Activated B cell treated with CpG ODN at 0.5 μM for 24 hours (primary cell): ENCODE results near the gene TEX13D. TPM values are rescaled to one million over a fixed set of nuclear protein-coding genes. Genes with fewer than 3 reads are reported as not detected.

Experiments
- ATAC-seq: fragments of 200-7000 bp; cut with Tn5 transposase; one replicate; pipeline ENCODE4 v1.10.0; 2021; ENCODE audit warnings: low read depth, mild to moderate bottlenecking, moderate library complexity
- CTCF ChIA-PET: fragments of 350-600 bp; sonication (Branson Sonifier 250); formaldehyde crosslinking; loops from one replicate; lab custom pipeline; 2021; ENCODE audit warnings: antibody characterized with exemption; lab: Charles Lee
- POLR2A ChIA-PET: fragments of 350-600 bp; sonication (Branson Sonifier 250); formaldehyde crosslinking; loops from one replicate; lab custom pipeline; 2021; ENCODE audit warnings: antibody characterized with exemption; lab: Charles Lee
- DNase-seq: peaks from one replicate; pipeline ENCODE4 v3.0.0; 2022
- H3K27ac Mint-ChIP-seq: one replicate; pipeline ENCODE4 v1.8.0; 2020; ENCODE audit warnings: mixed read lengths
- H3K27me3 Mint-ChIP-seq: one replicate; pipeline ENCODE4 v1.8.0; 2021; ENCODE audit warnings: mixed read lengths
- H3K36me3 Mint-ChIP-seq: one replicate; pipeline ENCODE4 v1.8.0; 2021; ENCODE audit warnings: low read depth, mixed read lengths
- H3K4me1 Mint-ChIP-seq: one replicate; pipeline ENCODE4 v1.8.0; 2021; ENCODE audit warnings: mixed read lengths
- H3K4me3 Mint-ChIP-seq: one replicate; pipeline ENCODE4 v1.8.0; 2020; ENCODE audit warnings: mild to moderate bottlenecking, mixed read lengths
- H3K9me3 Mint-ChIP-seq: one replicate; pipeline ENCODE4 v1.8.0; 2020; ENCODE audit warnings: mixed read lengths
- CTCF ChIP-seq: fragments of 200-600 bp; IDR thresholded peaks from one replicate; pipeline ENCODE4 v1.8.0; 2022; ENCODE audit warnings: antibody characterized with exemption, mild to moderate bottlenecking
- intact Hi-C: fragments of 100-400 bp; cut with micrococcal nuclease; formaldehyde crosslinking; loops from one replicate; pipeline ENCODE4 v1.15.1; 2024
- total RNA-seq: library from RNA; stranded (reverse); gene quantifications from 2 replicates; pipeline ENCODE4 v1.2.3, GENCODE V29; 2022

TEX13D gene
- total RNA-seq, 1 donor from 2014 or later: not detected

DNA sequence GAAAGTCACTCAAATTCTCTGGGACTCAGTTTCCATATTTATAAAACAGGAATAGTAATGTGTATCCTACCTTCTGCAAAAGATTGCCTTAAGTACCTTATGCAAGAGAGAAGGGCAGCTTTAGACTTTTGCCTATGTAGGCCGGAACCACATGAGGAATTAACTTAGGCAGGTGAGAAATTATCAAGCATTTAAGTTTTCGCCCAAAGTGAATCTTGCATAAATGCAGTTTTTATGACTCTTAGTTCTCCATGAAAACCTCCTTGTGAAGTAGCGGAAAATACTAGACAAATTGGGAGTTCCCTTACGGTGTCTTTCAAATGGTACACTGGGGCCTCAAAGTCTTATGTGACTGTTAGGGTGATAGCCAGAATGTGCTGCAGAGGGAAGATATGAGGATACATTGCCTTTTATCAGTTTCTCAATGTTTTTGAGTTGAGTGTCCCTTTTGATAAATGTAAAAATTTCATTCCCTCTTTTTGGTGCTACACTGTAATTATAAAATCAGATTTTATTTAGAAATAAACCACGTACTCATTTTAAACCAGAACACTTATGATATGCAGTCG is 16.5 kb downstream of the TEX13D start:
- H3K36me3 Mint-ChIP-seq: no peaks in the 10 kb centered on the region
- H3K27ac Mint-ChIP-seq: no peak overlapping the region
- CTCF ChIA-PET: no interaction called here
- no peaks in the 10 kb centered on the region for H3K27me3 Mint-ChIP-seq
- H3K4me3 Mint-ChIP-seq: no peak overlapping the region
- no peaks in the 10 kb centered on the region for H3K4me1 Mint-ChIP-seq
- H3K9me3 Mint-ChIP-seq: no peaks in the 10 kb centered on the region
- POLR2A ChIA-PET: no interaction called here
- no peak for DNase-seq
- ATAC-seq: no peak
- intact Hi-C loops: no loop called here
- no peak for TF ChIP-seq CTCF

DNA sequence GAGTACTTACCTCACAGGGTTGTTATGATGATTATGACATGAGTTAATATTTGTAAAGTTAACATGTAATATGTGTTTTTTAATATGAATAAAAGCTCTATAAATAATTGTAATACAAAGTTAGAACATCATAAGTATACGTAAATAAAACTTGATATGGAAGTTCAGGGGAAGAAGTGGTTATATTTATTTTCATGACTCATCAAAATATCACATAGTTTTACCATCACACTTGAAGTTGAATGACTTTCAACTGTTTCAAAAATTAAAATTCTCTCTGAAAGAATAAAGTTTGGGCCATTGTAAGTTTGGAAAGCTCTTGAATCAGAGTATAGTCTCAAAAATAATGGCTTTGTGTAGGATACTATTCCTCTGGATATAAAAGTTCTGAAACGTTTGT is 22.2 kb downstream of the TEX13D start:
- DNase-seq: no peak
- H3K27me3 Mint-ChIP-seq: peaks cover 3% of the 10 kb centered on the region
- intact Hi-C loops: no loop called here
- H3K4me1 Mint-ChIP-seq: no peaks in the 10 kb centered on the region
- no peak for TF ChIP-seq CTCF
- H3K9me3 Mint-ChIP-seq: no peaks in the 10 kb centered on the region
- ATAC-seq: no peak
- no peak overlapping the region for H3K4me3 Mint-ChIP-seq
- no peaks in the 10 kb centered on the region for H3K36me3 Mint-ChIP-seq
- H3K27ac Mint-ChIP-seq: no peak overlapping the region
- CTCF ChIA-PET: no interaction called here
- POLR2A ChIA-PET: no interaction called here

DNA sequence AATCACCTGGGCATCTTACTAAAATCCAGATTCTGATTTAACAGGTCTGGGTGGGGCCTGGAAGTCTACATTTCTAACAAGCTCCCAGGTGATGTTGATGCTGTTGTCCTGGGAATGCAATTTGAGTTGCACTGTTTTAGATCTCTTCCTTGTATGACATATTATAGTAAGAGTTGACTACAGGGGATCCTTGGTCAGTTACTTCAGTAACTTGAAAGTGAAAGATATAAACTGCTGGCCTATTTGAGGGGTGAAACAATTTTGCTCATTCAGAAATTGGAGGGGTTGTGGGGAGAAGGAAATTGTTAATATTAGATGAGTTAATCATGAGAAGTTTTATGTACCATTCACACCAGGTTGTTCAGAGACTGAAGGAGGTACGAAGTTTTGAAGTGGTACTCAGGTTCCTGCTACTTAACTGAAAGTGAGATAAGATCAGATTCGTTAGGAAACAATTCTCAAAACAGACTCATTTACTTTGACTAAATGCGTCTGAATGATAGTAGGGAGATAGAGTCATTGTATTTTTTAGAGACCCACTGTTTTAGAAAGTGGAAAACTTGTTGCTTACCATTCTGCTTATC is 26.4 kb downstream of the TEX13D start:
- DNase-seq: no peak

DNA sequence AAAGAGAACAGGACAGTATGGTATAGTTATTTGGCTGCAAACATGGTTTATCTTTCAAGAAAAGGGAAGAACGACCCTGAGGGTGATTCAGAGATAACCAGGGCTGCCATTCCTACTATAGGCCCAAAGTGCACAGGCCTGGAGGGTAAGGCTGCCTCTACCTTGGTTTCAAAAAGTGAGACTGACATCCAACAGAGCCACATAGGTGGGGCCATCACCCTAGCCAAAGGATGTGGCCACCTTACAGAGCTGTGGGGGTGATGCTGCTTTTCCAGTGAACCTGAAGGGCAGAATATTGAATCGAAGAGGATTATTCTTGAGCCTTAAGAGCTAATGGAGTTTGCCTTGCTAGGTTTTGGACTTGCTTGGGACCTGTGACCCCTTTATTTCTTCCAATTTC is 29.6 kb downstream of the TEX13D start:
- H3K9me3 Mint-ChIP-seq: no peaks in the 10 kb centered on the region
- peaks cover under 1% of the 10 kb centered on the region for H3K27me3 Mint-ChIP-seq
- no peak for ATAC-seq
- no peaks in the 10 kb centered on the region for H3K4me1 Mint-ChIP-seq
- intact Hi-C loops: no loop called here
- CTCF ChIA-PET: no interaction called here
- no peak for TF ChIP-seq CTCF
- DNase-seq: no peak
- POLR2A ChIA-PET: no interaction called here
- no peak overlapping the region for H3K27ac Mint-ChIP-seq
- H3K4me3 Mint-ChIP-seq: no peak overlapping the region
- no peaks in the 10 kb centered on the region for H3K36me3 Mint-ChIP-seq

More for the DNA sequence above, 26.4 kb downstream of the TEX13D start:
- ChIA-PET CTCF (interaction anchor here (0.6 kb wide), 1 partner anchor 31 kb away, joined by 3 read pairs; no protein-coding TSS in a partner anchor), POLR2A (no interaction called here)
- no peaks in the 10 kb centered on the region for H3K4me1 Mint-ChIP-seq
- intact Hi-C loops: no loop called here
- no peaks in the 10 kb centered on the region for H3K36me3 Mint-ChIP-seq
- H3K9me3 Mint-ChIP-seq: no peaks in the 10 kb centered on the region
- no peak for ATAC-seq
- H3K27ac Mint-ChIP-seq: no peak overlapping the region
- TF ChIP-seq CTCF: no peak
- H3K27me3 Mint-ChIP-seq: peaks cover 3% of the 10 kb centered on the region
- no peak overlapping the region for H3K4me3 Mint-ChIP-seq

DNA sequence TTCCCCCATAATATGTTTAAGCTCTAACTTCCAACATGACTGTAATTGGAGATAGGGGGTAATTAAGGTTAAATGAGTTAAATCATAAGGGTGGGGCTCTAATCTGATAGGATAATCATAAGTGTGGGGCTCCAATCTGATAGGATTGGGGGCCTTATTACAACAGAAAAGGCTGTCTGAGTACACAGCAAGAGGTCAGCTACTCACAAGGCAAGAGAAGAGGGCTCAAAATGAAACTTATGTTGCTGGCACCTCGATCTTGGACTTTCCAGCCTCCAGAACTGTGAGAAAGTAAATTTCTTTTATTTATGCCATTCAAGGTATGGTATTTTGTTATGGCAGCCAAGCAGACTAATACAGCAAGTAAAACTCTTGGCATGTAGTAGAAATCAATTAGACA is 30.3 kb downstream of the TEX13D start:
- Mint-ChIP-seq H3K27me3 (no peaks in the 10 kb centered on the region), H3K4me1 (no peaks in the 10 kb centered on the region), H3K4me3 (no peak overlapping the region), H3K9me3 (no peaks in the 10 kb centered on the region), H3K27ac (no peak overlapping the region), H3K36me3 (no peaks in the 10 kb centered on the region)
- POLR2A ChIA-PET: no interaction called here
- no peak for TF ChIP-seq CTCF
- DNase-seq: no peak
- intact Hi-C loops: no loop called here
- CTCF ChIA-PET: no interaction called here
- no peak for ATAC-seq
